Neuron (in vitro differentiated cells): ENCODE measurements around the gene NEK7.

Source experiments
- H2AFZ ChIP-seq: one replicate; pipeline ENCODE4 v1.6.1; 2013; ENCODE audit warnings: low read depth, mild to moderate bottlenecking, inconsistent platforms, low read length, moderate library complexity
- H3K27me3 ChIP-seq: one replicate; pipeline ENCODE4 v1.6.1; 2013; ENCODE audit warnings: low read length; ENCODE audit not compliant: insufficient read depth
- H3K36me3 ChIP-seq: one replicate; pipeline ENCODE4 v1.6.1; 2013; ENCODE audit warnings: low read length; ENCODE audit not compliant: insufficient read depth
- H3K4me1 ChIP-seq: one replicate; pipeline ENCODE4 v1.6.1; 2013; ENCODE audit warnings: low read length; ENCODE audit not compliant: insufficient read depth
- H3K4me3 ChIP-seq: 2 replicates; pipeline ENCODE4 v1.5.1; 2013; ENCODE audit warnings: mild to moderate bottlenecking, low read length, moderate library complexity
- H3K9me3 ChIP-seq: one replicate; pipeline ENCODE4 v1.6.1; 2013; ENCODE audit warnings: low read length

Gene NEK7

GRCh38 chr1:198166900-198167299, 10.1 kb downstream of the NEK7 start:
- Histone ChIP-seq H3K9me3 (no peaks in the 10 kb centered on the region), H3K4me1 (peaks cover 2% of the 10 kb centered on the region), H3K36me3 (no peaks in the 10 kb centered on the region), H3K4me3 (no peak overlapping the region), H3K27me3 (no peaks in the 10 kb centered on the region), H2AFZ (no peak overlapping the region)

GRCh38 chr1:198167436-198167934, 10.7 kb downstream of the NEK7 start:
- no peaks in the 10 kb centered on the region for H3K9me3 ChIP-seq
- no peaks in the 10 kb centered on the region for H3K36me3 ChIP-seq
- H3K27me3 ChIP-seq: no peaks in the 10 kb centered on the region
- H3K4me3 ChIP-seq: no peak overlapping the region
- peaks cover 2% of the 10 kb centered on the region for H3K4me1 ChIP-seq
- H2AFZ ChIP-seq: no peak overlapping the region

GRCh38 chr1:198168227-198168626, 11.4 kb downstream of the NEK7 start:
- Histone ChIP-seq H3K4me1 (peaks cover 2% of the 10 kb centered on the region), H2AFZ (no peak overlapping the region), H3K27me3 (no peaks in the 10 kb centered on the region), H3K36me3 (no peaks in the 10 kb centered on the region), H3K9me3 (no peaks in the 10 kb centered on the region), H3K4me3 (no peak overlapping the region)

GRCh38 chr1:198169672-198170071, 12.9 kb downstream of the NEK7 start:
- Histone ChIP-seq H3K9me3 (no peaks in the 10 kb centered on the region), H3K4me3 (no peak overlapping the region), H3K36me3 (no peaks in the 10 kb centered on the region), H3K27me3 (no peaks in the 10 kb centered on the region), H2AFZ (no peak overlapping the region), H3K4me1 (peaks cover 2% of the 10 kb centered on the region)

- no peak overlapping the region for H3K4me3 ChIP-seq
- H2AFZ ChIP-seq: no peak overlapping the region
- H3K9me3 ChIP-seq: no peaks in the 10 kb centered on the region
- H3K36me3 ChIP-seq: no peaks in the 10 kb centered on the region
- H3K4me1 ChIP-seq: no peaks in the 10 kb centered on the region
- no peaks in the 10 kb centered on the region for H3K27me3 ChIP-seq
Measured at GRCh38 chr1:198171667-198172540, 15.1 kb downstream of the NEK7 start.

- Histone ChIP-seq H3K36me3 (no peaks in the 10 kb centered on the region), H3K4me3 (no peak overlapping the region), H3K4me1 (no peaks in the 10 kb centered on the region), H3K27me3 (no peaks in the 10 kb centered on the region), H3K9me3 (no peaks in the 10 kb centered on the region), H2AFZ (no peak overlapping the region)
Measured at GRCh38 chr1:198173832-198174231, 17.0 kb downstream of the NEK7 start.

- Histone ChIP-seq H3K27me3 (no peaks in the 10 kb centered on the region), H3K36me3 (no peaks in the 10 kb centered on the region), H3K9me3 (no peaks in the 10 kb centered on the region), H3K4me1 (no peaks in the 10 kb centered on the region), H2AFZ (no peak overlapping the region), H3K4me3 (no peak overlapping the region)
Measured at GRCh38 chr1:198174297-198174696, 17.5 kb downstream of the NEK7 start.

GRCh38 chr1:198175423-198176170, 18.8 kb downstream of the NEK7 start:
- H2AFZ ChIP-seq: no peak overlapping the region
- H3K4me3 ChIP-seq: no peak overlapping the region
- H3K36me3 ChIP-seq: no peaks in the 10 kb centered on the region
- no peaks in the 10 kb centered on the region for H3K9me3 ChIP-seq
- H3K27me3 ChIP-seq: no peaks in the 10 kb centered on the region
- H3K4me1 ChIP-seq: no peaks in the 10 kb centered on the region

GRCh38 chr1:198176179-198176578, 19.4 kb downstream of the NEK7 start:
- no peaks in the 10 kb centered on the region for H3K36me3 ChIP-seq
- H3K4me1 ChIP-seq: no peaks in the 10 kb centered on the region
- no peak overlapping the region for H2AFZ ChIP-seq
- no peak overlapping the region for H3K4me3 ChIP-seq
- no peaks in the 10 kb centered on the region for H3K27me3 ChIP-seq
- no peaks in the 10 kb centered on the region for H3K9me3 ChIP-seq

- Histone ChIP-seq H3K27me3 (no peaks in the 10 kb centered on the region), H3K9me3 (no peaks in the 10 kb centered on the region), H3K4me3 (no peak overlapping the region), H3K4me1 (no peaks in the 10 kb centered on the region), H3K36me3 (no peaks in the 10 kb centered on the region), H2AFZ (no peak overlapping the region)
Measured at GRCh38 chr1:198177546-198177945, 20.7 kb downstream of the NEK7 start.

GRCh38 chr1:198178615-198179014, 21.8 kb downstream of the NEK7 start:
- Histone ChIP-seq H3K4me3 (no peak overlapping the region), H3K9me3 (no peaks in the 10 kb centered on the region), H3K27me3 (no peaks in the 10 kb centered on the region), H3K4me1 (no peaks in the 10 kb centered on the region), H3K36me3 (no peaks in the 10 kb centered on the region), H2AFZ (no peak overlapping the region)

- H3K36me3 ChIP-seq: no peaks in the 10 kb centered on the region
- H3K4me1 ChIP-seq: no peaks in the 10 kb centered on the region
- H3K4me3 ChIP-seq: no peak overlapping the region
- H3K9me3 ChIP-seq: no peaks in the 10 kb centered on the region
- no peak overlapping the region for H2AFZ ChIP-seq
- no peaks in the 10 kb centered on the region for H3K27me3 ChIP-seq
Measured at GRCh38 chr1:198179556-198179981, 22.8 kb downstream of the NEK7 start.

- no peak overlapping the region for H2AFZ ChIP-seq
- H3K27me3 ChIP-seq: no peaks in the 10 kb centered on the region
- H3K36me3 ChIP-seq: no peaks in the 10 kb centered on the region
Measured at GRCh38 chr1:198183605-198184004, 26.8 kb downstream of the NEK7 start.

More at GRCh38 chr1:198183605-198184004, 26.8 kb downstream of the NEK7 start:
- Histone ChIP-seq H3K9me3 (no peaks in the 10 kb centered on the region), H3K4me3 (no peak overlapping the region), H3K4me1 (no peaks in the 10 kb centered on the region)
